Skin epidermis (tissue), 12 donors: ENCODE measurements around the gene SIRPA.

Experiments
- H3K27ac ChIP-seq, 21 experiments: fragments of 200-600 bp; sonication (generic) in 11 of 21; one replicate each; pipeline ENCODE4 v1.5.0; 2020; ENCODE audit warnings: mild to moderate bottlenecking in 3 of 21, inconsistent platforms in 2 of 21, moderate library complexity in 2 of 21
- H3K4me3 ChIP-seq, 7 experiments: fragments of 200-600 bp; sonication (generic) in 2 of 7; one replicate each; pipeline ENCODE4 v1.5.0; 2020; ENCODE audit warnings: inconsistent platforms in 2 of 7, mild to moderate bottlenecking in 2 of 7, moderate library complexity in 1 of 7

Gene SIRPA

DNA sequence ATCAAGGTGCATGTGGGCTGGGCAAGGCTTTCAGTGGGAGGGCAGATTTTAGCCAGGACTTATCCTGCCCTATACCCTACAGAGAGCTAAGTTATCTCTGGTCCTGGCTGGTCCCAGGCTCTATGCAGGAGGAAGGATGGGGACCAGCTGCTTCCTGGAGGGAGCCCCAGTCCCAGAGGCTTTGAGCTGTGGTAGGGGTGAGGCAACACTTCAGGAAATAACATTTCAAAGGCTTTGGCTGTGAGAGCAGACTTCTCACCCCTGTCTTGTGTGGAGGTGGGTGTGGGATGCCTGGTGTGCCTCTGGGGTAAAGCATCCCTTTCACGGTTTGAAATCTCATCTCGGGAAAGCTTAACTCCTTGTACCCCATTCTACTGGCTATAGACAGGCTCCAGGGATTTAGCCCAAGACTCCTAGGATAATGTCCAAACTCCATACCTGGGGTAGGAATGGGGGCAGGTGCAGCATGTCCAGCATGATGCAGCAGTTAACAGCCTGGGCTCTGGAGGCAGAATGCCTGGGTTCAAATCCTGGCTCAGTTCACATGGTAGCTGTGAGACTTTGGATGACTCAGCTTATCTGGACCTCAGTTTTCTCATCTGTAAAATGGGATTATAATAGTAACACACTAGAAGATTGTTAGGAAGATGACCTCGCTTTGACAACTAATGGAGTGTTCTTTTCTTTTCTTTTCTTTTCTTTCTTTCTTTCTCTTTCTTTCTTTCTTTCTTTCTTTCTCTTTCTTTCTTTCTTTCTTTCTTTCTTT, 27.5 kb upstream of the SIRPA start:
- H3K27ac ChIP-seq: no peak overlapping the region
- no peak overlapping the region for H3K4me3 ChIP-seq

- Histone ChIP-seq H3K4me3 (no peak overlapping the region), H3K27ac (no peak overlapping the region)
Observed at GRCh38 chr20:1868856-1869255, 26.4 kb upstream of the SIRPA start.

- H3K4me3 ChIP-seq: no peak overlapping the region
- H3K27ac ChIP-seq: no peak overlapping the region
Observed at GRCh38 chr20:1870323-1870722, 24.9 kb upstream of the SIRPA start.

DNA sequence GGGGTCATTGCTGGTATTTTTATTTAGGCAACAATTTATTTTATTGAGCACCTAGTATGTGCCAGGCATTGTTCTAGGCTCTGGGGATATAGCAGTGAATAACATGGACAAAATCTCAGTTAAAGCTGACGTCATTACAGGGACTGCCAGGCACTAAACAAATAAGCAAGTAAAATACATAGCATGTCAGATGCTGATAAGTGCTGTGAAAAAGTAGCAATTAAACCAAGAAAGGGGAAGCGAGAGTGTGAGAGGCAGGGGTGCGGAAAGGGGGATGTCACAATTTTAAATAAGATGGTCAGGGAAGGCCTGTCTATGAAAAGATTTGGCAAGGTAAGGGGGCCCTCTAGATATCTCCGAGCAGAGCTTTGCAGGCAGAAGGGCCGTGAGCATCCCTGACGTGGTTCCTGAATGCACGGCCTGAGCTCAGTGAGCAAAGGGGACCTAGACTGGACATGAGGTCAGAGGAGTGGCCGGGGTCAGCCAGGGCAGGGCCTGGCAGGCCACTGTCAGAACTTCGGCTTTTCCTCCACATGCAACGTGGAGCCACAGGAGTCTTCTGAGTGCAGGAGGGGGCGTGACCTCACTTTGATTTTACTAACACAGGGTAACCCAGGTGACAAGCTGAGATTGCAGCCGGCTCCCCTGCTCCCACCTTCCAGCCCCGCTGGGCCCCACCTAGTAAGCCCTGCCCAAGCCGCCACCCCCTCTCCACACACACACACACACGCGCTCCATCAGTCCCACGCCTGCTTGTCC, 24.2 kb upstream of the SIRPA start:
- Histone ChIP-seq H3K4me3 (no peak overlapping the region), H3K27ac (peak overlapping the region in 1 of 21 experiments; percentile 4)

GRCh38 chr20:1871807-1872458, 23.3 kb upstream of the SIRPA start:
- H3K4me3 ChIP-seq: no peak overlapping the region
- peak overlapping the region in 4 of 21 experiments; percentile 9 to 42 (median 20) for H3K27ac ChIP-seq

GRCh38 chr20:1872459-1873097, 22.6 kb upstream of the SIRPA start:
- Histone ChIP-seq H3K27ac (peak overlapping the region in 4 of 21 experiments; percentile 9 to 42 (median 20)), H3K4me3 (no peak overlapping the region)

DNA sequence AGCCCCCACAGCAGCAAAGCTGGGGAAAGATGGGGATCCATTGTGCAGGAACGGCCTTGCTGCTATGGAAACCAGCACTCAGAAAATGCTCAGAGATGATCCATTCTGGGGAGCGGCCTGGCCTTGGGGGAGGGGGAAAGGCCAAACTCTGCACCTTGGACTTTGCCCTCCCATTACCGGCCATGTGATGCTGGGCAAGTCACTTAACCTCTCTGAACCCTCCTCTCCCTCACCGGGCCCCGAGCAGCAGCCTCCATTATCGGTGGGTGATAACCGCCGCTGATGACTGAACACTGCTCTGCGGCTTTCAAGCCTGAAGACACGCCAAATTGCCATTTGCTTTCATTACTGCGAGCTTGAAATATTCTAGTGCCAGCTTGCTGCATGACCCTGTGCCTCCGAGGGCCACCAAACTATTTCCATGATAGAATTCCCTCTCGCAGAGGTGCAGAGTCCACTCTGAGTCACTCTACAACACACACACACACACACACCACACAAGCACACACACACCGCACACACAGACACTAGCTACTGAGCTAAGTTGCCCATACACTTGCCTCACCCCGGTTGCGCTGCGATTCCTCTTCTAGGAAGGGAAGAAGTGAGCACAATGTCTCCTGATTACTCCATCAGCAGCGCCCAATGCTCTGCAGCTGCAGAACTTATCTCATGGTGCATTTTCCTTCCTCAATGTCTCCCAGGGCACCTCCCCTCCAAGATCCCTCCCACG, 20.6 kb upstream of the SIRPA start:
- H3K27ac ChIP-seq: no peak overlapping the region
- no peak overlapping the region for H3K4me3 ChIP-seq

DNA sequence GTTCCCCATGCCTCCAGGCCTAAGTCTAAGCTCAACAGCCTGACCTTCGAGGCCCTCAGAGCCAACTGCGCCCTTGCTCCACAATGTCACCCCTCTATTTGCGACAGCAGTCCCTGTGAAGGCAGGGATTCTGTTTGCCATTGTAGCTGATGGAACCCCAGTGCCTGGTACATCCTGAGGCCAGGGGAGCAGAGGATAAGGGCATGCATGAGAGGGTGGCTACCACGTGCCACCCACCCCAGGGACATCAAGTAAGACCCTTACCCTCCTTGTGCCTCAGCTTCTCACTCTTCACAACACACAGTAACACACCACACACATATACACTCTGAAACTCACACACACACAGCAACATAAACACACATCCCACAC, 20.0 kb upstream of the SIRPA start:
- H3K4me3 ChIP-seq: no peak overlapping the region
- H3K27ac ChIP-seq: no peak overlapping the region

DNA sequence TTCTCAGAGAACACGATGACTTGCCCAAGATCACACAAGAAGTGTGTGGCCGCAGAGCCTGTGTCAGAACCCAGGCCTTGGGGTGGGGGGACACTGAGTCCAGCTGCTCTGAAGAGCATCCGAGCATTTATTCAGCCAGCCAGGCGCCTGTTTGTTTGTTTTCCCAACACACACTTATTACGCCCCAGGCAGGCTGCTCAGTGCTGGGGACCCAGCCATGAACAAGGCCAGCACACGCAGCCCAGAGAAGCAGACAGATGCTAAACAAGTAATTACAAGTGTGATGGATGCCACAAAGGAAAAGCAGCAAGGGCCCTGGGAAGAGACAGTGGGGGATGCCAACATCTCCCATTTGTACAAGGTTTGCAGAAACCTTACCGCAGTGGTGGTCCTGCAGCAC, 19.4 kb upstream of the SIRPA start:
- Histone ChIP-seq H3K27ac (no peak overlapping the region), H3K4me3 (no peak overlapping the region)

GRCh38 chr20:1876217-1876921, 18.8 kb upstream of the SIRPA start:
- Histone ChIP-seq H3K4me3 (no peak overlapping the region), H3K27ac (no peak overlapping the region)

DNA sequence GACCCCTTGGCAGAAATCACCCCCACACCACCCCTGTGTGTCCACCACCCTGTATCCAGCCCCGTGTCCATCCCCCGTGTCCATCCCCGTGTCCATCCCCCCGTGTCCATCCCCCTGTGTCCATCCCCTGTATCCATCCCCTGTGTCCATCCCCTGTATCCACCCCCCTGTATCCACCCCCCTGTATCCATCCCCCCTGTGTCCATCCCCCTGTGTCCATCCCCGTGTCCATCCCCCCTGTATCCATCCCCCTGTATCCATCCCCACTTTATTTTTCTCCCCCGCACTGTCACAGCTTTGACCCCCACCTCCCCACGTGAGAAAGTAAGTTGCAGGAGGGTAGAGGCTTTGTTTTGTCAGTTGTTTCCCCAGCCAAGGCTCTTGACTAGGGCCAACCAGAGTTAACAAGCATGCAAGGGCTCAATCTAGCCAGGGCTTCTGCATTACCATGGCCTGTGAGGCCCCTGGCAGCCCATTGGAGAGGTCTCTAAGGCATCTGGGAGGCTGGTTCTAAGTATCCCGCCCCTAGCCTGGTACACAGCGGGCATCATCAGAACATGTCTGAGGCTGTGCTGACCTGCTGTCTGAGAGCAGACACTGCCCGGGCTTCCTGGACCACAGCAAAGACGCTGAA, 18.1 kb upstream of the SIRPA start:
- Histone ChIP-seq H3K27ac (no peak overlapping the region), H3K4me3 (no peak overlapping the region)

DNA sequence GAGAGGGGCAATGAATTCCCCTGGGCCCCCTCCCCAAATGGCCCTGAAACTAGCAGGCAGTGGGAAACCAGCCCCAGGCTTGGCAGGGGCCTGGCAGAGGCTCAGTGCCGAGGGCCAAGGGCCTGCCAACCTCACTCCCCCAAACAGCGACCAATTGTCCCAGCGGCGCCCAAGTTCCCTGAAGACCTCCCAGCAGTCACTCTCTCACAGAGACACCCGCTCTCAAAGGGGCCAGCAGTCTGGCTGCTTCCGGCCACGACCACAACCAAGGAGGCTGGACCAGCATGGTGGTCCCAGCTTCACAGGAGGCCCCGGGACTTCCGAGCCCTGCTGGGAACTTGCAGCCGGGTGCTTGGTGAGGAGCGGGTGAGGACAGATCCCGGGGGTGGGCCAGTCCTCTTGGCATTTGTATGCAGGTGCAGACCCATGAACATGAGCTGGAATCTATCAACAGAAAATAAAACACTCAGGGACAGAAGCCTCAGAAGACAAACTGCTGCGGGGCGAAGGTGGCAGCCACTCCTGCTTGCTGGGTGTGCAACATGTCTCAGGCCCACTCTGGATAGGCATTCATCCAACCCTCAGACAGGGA, 17.5 kb upstream of the SIRPA start:
- no peak overlapping the region for H3K4me3 ChIP-seq
- no peak overlapping the region for H3K27ac ChIP-seq

DNA sequence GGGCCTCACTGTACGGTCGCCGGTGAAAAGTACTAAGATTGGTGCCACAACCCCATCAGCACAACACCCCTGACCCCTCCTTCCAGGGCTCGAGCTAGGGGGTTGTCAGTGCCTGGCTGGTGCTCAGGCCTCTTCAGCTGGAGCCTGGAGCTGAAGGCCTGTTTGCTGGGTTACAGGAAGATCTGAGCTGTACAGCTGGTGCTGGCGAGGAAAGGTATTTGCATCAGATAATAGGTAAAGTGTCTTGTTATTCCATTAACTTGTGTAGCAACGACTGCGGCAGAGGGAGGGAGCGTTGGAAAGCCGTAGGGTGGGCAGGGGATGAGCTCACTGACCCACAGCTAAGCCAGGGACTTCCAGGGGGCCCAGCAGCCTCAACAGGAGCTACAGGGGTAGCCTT, 15.8 kb upstream of the SIRPA start:
- Histone ChIP-seq H3K27ac (no peak overlapping the region), H3K4me3 (no peak overlapping the region)

GRCh38 chr20:1879934-1880333, 15.3 kb upstream of the SIRPA start:
- Histone ChIP-seq H3K27ac (no peak overlapping the region), H3K4me3 (no peak overlapping the region)

GRCh38 chr20:1880529-1881239, 14.5 kb upstream of the SIRPA start:
- Histone ChIP-seq H3K4me3 (no peak overlapping the region), H3K27ac (no peak overlapping the region)

GRCh38 chr20:1881240-1881835, 13.9 kb upstream of the SIRPA start:
- Histone ChIP-seq H3K4me3 (no peak overlapping the region), H3K27ac (no peak overlapping the region)

DNA sequence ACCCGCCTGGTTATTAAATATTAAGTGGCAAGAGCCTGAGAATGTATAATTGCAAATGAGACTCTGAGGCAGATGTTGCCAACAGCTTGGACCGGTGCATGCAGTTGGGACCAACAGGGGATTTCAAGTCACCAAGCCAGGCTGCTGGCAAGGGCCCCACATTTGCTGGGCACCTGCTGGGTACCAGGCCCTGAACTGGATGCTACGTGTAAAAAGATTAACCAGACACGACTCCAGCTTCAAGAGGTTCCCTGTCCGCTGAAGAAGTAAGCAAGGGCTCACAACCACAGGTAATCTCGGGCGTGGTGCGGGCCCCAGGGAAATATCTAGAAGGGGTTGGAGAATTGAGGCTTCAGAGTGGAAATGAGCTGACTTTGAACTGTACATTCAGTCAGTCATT, 13.2 kb upstream of the SIRPA start:
- Histone ChIP-seq H3K4me3 (no peak overlapping the region), H3K27ac (no peak overlapping the region)
